Occipital lobe (tissue), 1 donor: ENCODE results near the gene PRAMEF14. TPM values are rescaled to one million over a fixed set of nuclear protein-coding genes. Genes with fewer than 3 reads are reported as not detected.

Source experiments
- total RNA-seq: library from RNA; depleted of rRNA; stranded (reverse); fragments of >200 nt; gene quantifications from one replicate; pipeline ENCODE4 v1.2.3, GENCODE V29; 2014

Gene PRAMEF14
- total RNA-seq, 1 donor from 2014 or later = not detected

Other genes with a start within 250 kb of the PRAMEF14 start
- not detected for gene HNRNPCL2, start 230.3 kb downstream of the PRAMEF14 start, total RNA-seq
- gene PRAMEF26, start 191.1 kb downstream of the PRAMEF14 start, total RNA-seq = not detected
- not detected for gene HNRNPCL4, start 181.5 kb downstream of the PRAMEF14 start, total RNA-seq
- gene PRAMEF9, start 175.3 kb downstream of the PRAMEF14 start, total RNA-seq = not detected
- gene PRAMEF13, start 145.7 kb downstream of the PRAMEF14 start, total RNA-seq = not detected
- gene PRAMEF18, start 121.0 kb downstream of the PRAMEF14 start, total RNA-seq = not detected
- gene PRAMEF5, start 92.9 kb downstream of the PRAMEF14 start, total RNA-seq = not detected
- gene PRAMEF8, start 62.0 kb downstream of the PRAMEF14 start, total RNA-seq = not detected
- not detected for gene PRAMEF33, start 43.6 kb downstream of the PRAMEF14 start, total RNA-seq
- not detected for gene PRAMEF15, start 31.6 kb downstream of the PRAMEF14 start, total RNA-seq
- not detected for gene PRAMEF19, start 24.8 kb upstream of the PRAMEF14 start, total RNA-seq
- not detected for gene PRAMEF17, start 42.5 kb upstream of the PRAMEF14 start, total RNA-seq
- not detected for gene PRAMEF20, start 63.3 kb upstream of the PRAMEF14 start, total RNA-seq
- gene LRRC38, start 166.9 kb upstream of the PRAMEF14 start, total RNA-seq = not detected
- 5.9 TPM for gene PDPN, start 236.7 kb upstream of the PRAMEF14 start, total RNA-seq